ENCODE results near the gene TTC12. TPM values are rescaled to one million over a fixed set of nuclear protein-coding genes. Genes with fewer than 3 reads are reported as not detected.

TTC12 gene
- total and polyA plus RNA-seq, 10 of the 15 experiments (the other 5 are each of a cell fraction or from before 2014, with no cell fraction given) = 3.7 to 14.0 (median 8.1) TPM

DNA sequence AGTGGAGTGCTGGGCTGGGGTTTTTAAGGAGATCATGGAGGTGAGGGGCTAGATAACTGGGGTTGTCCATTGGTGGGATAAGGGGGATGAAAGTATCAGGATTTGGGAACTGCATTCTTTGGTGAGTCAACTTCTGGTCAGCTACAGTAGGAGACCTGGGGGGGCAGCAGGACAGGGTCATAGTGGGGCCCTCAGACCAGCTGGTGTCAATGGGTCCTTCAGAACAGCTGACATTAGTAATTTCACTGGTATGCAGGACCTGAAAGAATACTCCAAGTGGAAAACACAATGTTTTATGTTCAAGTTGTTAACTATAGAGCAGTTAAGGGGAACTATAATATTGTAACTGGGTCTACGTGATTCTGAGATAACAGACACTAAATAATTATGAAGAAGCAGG lies 2.8 kb upstream of the TTC12 start (continued):
- TF ChIP-seq BRCA1 (IDR thresholded peaks at IDR 0.05; ENCODE audit: low read depth, low read length) (no peak), HDGF (IDR thresholded peaks at IDR 0.05) (no peak)
- TF ChIP-seq, protein P1, sequence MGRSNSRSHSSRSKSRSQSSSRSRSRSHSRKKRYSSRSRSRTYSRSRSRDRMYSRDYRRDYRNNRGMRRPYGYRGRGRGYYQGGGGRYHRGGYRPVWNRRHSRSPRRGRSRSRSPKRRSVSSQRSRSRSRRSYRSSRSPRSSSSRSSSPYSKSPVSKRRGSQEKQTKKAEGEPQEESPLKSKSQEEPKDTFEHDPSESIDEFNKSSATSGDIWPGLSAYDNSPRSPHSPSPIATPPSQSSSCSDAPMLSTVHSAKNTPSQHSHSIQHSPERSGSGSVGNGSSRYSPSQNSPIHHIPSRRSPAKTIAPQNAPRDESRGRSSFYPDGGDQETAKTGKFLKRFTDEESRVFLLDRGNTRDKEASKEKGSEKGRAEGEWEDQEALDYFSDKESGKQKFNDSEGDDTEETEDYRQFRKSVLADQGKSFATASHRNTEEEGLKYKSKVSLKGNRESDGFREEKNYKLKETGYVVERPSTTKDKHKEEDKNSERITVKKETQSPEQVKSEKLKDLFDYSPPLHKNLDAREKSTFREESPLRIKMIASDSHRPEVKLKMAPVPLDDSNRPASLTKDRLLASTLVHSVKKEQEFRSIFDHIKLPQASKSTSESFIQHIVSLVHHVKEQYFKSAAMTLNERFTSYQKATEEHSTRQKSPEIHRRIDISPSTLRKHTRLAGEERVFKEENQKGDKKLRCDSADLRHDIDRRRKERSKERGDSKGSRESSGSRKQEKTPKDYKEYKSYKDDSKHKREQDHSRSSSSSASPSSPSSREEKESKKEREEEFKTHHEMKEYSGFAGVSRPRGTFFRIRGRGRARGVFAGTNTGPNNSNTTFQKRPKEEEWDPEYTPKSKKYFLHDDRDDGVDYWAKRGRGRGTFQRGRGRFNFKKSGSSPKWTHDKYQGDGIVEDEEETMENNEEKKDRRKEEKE (IDR thresholded peaks at IDR 0.05) = no peak

DNA sequence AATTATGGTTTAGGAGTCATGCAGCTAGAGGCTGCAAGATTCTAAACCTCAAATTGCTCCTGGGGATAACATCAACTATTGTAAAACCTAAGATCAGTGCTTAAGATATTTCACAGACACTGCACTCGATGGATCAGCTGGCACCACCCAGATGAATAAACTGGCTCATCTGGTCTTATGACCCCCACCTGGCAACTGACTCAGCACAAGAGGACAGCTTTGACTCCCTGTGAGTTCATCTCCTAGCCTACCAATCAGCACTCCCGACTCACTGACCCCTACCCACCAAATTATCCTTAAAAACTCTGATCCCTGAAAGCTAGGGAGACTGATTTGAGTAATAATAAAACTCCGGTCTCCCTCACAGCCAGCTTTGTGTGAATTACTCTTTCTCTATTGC lies 782 bp upstream of the TTC12 start:
- H3K9ac ChIP-seq (ENCODE audit: control insufficient read depth, insufficient read depth, low read length) = no peak overlapping the region
- peak overlapping the region; percentile 92 for H2AFZ ChIP-seq (ENCODE audit: control insufficient read depth, low read depth, low read length)
- H3K9me3 ChIP-seq (replicated peaks; ENCODE audit: control insufficient read depth, insufficient read depth, low read length) = no peaks in the 10 kb centered on the region
- peak overlapping the region; percentile 83 for H3K4me3 ChIP-seq
- no peak for FAIRE-seq
- peak overlapping the region; percentile 75 for H3K4me2 ChIP-seq (ENCODE audit: control insufficient read depth, insufficient read depth)
- ATAC-seq = no peak
- no peak for DNase-seq (ENCODE audit: low read depth, low spot score)
- peaks cover 2% of the 10 kb centered on the region for H3K79me2 ChIP-seq (ENCODE audit: control insufficient read depth, insufficient read depth, low read length)
- no peak overlapping the region for H3K27ac ChIP-seq (ENCODE audit: control insufficient read depth, insufficient read depth)
- CTCF ChIA-PET = interaction anchor here (0.8 to 1.5 kb wide), 8 partner anchors 9 to 483 kb away, joined by 3 to 5 read pairs (median 3); no protein-coding TSS in a partner anchor
- RAD21 ChIA-PET (ENCODE audit: unreplicated experiment) = no interaction called here
- H3K4me1 ChIP-seq (ENCODE audit: control insufficient read depth, insufficient read depth, low read length) = peaks cover 10% of the 10 kb centered on the region
- SMC1A ChIA-PET (ENCODE audit: uncharacterized antibody, unreplicated experiment) = interaction anchor here (0.9 to 1.4 kb wide), 2 partner anchors 16 to 219 kb away, joined by 3 to 4 read pairs; no protein-coding TSS in a partner anchor
- no peaks in the 10 kb centered on the region for H4K20me1 ChIP-seq (ENCODE audit: control insufficient read depth, insufficient read depth)
- in situ Hi-C loops (cut with MboI) = loop anchor here (5.0 to 10.0 kb wide), 2 partner anchors 219 to 461 kb away; partner anchors contain the start of genes CLDN25 and ZW10
- no TSS peak for BruUV-seq (replicated peaks)
- POLR2A ChIA-PET = interaction anchor here (0.7 to 0.8 kb wide), 2 partner anchors 20 to 21 kb away, joined by 3 read pairs; no protein-coding TSS in a partner anchor
- no peaks in the 10 kb centered on the region for H3K36me3 ChIP-seq (ENCODE audit: control insufficient read depth in 2 of 2, insufficient read depth in 2 of 2, low read length in 1 of 2)
- H3K27me3 ChIP-seq (replicated peaks in 1 of 2; ENCODE audit: control insufficient read depth in 2 of 2, insufficient read depth in 2 of 2, low read length in 1 of 2) = no peaks in the 10 kb centered on the region
- intact Hi-C loops (cut with micrococcal nuclease; ENCODE audit: unreplicated experiment) = no loop called here
- 98% methylated on average over 3 of the region's 3 CpGs for WGBS (ENCODE audit: insufficient coverage, insufficient replicate concordance, low lambda C conversion rate, missing lambda C conversion rate)
- TF ChIP-seq BACH1 (IDR thresholded peaks at IDR 0.05; ENCODE audit: borderline replicate concordance) = no peak
- TF ChIP-seq, protein P2, sequence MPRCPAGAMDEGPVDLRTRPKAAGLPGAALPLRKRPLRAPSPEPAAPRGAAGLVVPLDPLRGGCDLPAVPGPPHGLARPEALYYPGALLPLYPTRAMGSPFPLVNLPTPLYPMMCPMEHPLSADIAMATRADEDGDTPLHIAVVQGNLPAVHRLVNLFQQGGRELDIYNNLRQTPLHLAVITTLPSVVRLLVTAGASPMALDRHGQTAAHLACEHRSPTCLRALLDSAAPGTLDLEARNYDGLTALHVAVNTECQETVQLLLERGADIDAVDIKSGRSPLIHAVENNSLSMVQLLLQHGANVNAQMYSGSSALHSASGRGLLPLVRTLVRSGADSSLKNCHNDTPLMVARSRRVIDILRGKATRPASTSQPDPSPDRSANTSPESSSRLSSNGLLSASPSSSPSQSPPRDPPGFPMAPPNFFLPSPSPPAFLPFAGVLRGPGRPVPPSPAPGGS (IDR thresholded peaks at IDR 0.05; ENCODE audit: borderline replicate concordance, insufficient read depth, low read depth, low read length, poor library complexity, severe bottlenecking) = no peak
- TF ChIP-seq CHD1 (IDR thresholded peaks at IDR 0.05; ENCODE audit: low read depth, low read length) = no peak
- no peak for TF ChIP-seq YY1 (IDR thresholded peaks at IDR 0.05; ENCODE audit: low read depth, low read length)
- TF ChIP-seq IKZF1 (conservative IDR thresholded peaks at IDR 0.05) = no peak
- TF ChIP-seq POLR2A (IDR thresholded peaks at IDR 0.05; ENCODE audit: low read depth, low read length) = no peak
- TF ChIP-seq CHD2 (IDR thresholded peaks at IDR 0.05; ENCODE audit: borderline replicate concordance, low read depth, low read length) = no peak
- TF ChIP-seq, protein P3, sequence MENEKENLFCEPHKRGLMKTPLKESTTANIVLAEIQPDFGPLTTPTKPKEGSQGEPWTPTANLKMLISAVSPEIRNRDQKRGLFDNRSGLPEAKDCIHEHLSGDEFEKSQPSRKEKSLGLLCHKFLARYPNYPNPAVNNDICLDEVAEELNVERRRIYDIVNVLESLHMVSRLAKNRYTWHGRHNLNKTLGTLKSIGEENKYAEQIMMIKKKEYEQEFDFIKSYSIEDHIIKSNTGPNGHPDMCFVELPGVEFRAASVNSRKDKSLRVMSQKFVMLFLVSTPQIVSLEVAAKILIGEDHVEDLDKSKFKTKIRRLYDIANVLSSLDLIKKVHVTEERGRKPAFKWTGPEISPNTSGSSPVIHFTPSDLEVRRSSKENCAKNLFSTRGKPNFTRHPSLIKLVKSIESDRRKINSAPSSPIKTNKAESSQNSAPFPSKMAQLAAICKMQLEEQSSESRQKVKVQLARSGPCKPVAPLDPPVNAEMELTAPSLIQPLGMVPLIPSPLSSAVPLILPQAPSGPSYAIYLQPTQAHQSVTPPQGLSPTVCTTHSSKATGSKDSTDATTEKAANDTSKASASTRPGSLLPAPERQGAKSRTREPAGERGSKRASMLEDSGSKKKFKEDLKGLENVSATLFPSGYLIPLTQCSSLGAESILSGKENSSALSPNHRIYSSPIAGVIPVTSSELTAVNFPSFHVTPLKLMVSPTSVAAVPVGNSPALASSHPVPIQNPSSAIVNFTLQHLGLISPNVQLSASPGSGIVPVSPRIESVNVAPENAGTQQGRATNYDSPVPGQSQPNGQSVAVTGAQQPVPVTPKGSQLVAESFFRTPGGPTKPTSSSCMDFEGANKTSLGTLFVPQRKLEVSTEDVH (IDR thresholded peaks at IDR 0.05; ENCODE audit: low read depth, partially characterized antibody) = no peak
- no peak for TF ChIP-seq ASH2L (IDR thresholded peaks at IDR 0.05; ENCODE audit: borderline replicate concordance, low read depth)
- TF ChIP-seq BMI1 (IDR thresholded peaks at IDR 0.05; ENCODE audit: borderline replicate concordance) = no peak
- no peak for TF ChIP-seq HCFC1 (IDR thresholded peaks at IDR 0.05; ENCODE audit: low read length)
- TF ChIP-seq RAD51 (IDR thresholded peaks at IDR 0.05) = no peak
- no peak for TF ChIP-seq ZNF207 (IDR thresholded peaks at IDR 0.05; ENCODE audit: borderline replicate concordance)
- no peak for TF ChIP-seq KDM1A (IDR thresholded peaks at IDR 0.05; ENCODE audit: borderline replicate concordance)
- no peak for TF ChIP-seq RAD21 (IDR thresholded peaks at IDR 0.05; ENCODE audit: insufficient read depth, low read depth, low read length)
